ENCODE data around the gene PHF2. TPM values are rescaled to one million over a fixed set of nuclear protein-coding genes. Genes with fewer than 3 reads are reported as not detected.

The PHF2 gene
- total and polyA plus RNA-seq, 2 donors (not counting 1 experiment from before 2014, with no cell fraction given) = 11.0 to 28.8 TPM

DNA sequence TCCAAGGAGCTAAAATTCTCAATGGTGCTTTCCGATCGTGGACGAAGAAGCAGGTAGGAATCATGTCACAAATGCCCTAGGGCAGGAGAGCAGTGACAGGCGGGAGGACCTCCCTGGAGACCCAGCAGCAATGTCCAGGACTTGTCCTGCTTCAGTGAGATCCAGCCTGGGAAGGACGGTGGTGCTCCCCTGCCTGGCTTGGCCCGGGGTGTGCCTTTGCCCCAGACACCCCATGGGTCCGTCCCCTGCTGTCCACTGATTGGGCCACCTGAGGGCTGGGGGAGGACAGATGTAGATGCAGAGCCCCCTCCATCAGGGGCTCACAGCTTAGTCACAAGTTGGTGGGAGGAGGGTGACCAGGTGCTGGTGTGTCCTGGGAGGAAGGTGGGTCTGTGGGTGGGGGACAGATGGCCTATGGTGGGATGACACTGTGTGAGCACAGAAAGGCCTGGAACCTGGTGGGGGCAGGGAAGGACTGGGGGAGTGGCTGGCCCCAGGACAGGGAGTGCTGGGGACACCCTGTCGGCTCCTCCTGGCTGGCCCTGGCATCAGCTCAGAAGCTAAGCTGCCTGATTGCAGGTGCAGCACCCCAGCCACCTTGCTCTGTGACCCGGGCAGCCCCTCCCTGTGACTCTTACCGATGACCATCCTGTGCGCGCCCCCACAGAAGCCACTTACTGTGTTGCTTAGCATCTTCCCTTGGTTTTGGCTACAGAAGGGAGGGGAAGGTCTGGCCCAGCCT lies 82.0 kb downstream of the PHF2 start:
- Mint-ChIP-seq H3K9me3 (ENCODE audit: insufficient read depth) (no peaks in the 10 kb centered on the region), H3K4me1 (no peaks in the 10 kb centered on the region), H3K27me3 (no peaks in the 10 kb centered on the region), H3K27ac (no peak overlapping the region), H3K4me3 (no peak overlapping the region)
- POLR2A ChIA-PET = no interaction called here
- H3K4me3 ChIP-seq (ENCODE audit: control extremely low read depth in 1 of 5, extremely low read depth in 1 of 5, insufficient read depth in 1 of 5, low read depth in 2 of 5, low read length in 4 of 5) = no peak overlapping the region
- DNase-seq (no peak), ATAC-seq (ENCODE audit: low read depth) (no peak)
- TF ChIP-seq, protein P1, sequence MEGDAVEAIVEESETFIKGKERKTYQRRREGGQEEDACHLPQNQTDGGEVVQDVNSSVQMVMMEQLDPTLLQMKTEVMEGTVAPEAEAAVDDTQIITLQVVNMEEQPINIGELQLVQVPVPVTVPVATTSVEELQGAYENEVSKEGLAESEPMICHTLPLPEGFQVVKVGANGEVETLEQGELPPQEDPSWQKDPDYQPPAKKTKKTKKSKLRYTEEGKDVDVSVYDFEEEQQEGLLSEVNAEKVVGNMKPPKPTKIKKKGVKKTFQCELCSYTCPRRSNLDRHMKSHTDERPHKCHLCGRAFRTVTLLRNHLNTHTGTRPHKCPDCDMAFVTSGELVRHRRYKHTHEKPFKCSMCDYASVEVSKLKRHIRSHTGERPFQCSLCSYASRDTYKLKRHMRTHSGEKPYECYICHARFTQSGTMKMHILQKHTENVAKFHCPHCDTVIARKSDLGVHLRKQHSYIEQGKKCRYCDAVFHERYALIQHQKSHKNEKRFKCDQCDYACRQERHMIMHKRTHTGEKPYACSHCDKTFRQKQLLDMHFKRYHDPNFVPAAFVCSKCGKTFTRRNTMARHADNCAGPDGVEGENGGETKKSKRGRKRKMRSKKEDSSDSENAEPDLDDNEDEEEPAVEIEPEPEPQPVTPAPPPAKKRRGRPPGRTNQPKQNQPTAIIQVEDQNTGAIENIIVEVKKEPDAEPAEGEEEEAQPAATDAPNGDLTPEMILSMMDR (IDR thresholded peaks at IDR 0.05) = no peak
- TF ChIP-seq EZH2 (IDR thresholded peaks at IDR 0.05; ENCODE audit: borderline replicate concordance, insufficient read depth, low read depth, low read length, poor library complexity, severe bottlenecking) = no peak
- CTCF ChIA-PET = no interaction called here
- H3K36me3 ChIP-seq (replicated peaks in 1 of 2; ENCODE audit: control extremely low read depth in 1 of 2, control insufficient read depth in 1 of 2, extremely low read depth in 1 of 2, insufficient read depth in 2 of 2, low read length in 1 of 2) = peaks cover 0 to 28% of the 10 kb centered on the region in 2 experiments
- no peaks in the 10 kb centered on the region for H3K27me3 ChIP-seq (replicated peaks in 1 of 4; ENCODE audit: control extremely low read depth in 1 of 4, control insufficient read depth in 3 of 4, insufficient read depth in 4 of 4, low read length in 3 of 4)
- no peak overlapping the region for H3K9ac ChIP-seq (ENCODE audit: low read length)
- H4K20me1 ChIP-seq (ENCODE audit: control insufficient read depth, insufficient read depth, low read length, poor library complexity, severe bottlenecking) = no peaks in the 10 kb centered on the region
- 98% methylated on average over 12 of the region's 12 CpGs for WGBS (ENCODE audit: insufficient coverage)
- no peak overlapping the region for H3K4me2 ChIP-seq (replicated peaks; ENCODE audit: low read depth, low read length, poor library complexity, severe bottlenecking)
- no peaks in the 10 kb centered on the region for H3K79me2 ChIP-seq (ENCODE audit: control insufficient read depth, insufficient read depth, low read length)
- no peak overlapping the region for H2AFZ ChIP-seq (ENCODE audit: insufficient read depth, low read depth, low read length, poor library complexity, severe bottlenecking)
- H3K27ac ChIP-seq (ENCODE audit: low read length in 2 of 2) = no peak overlapping the region
- H3K9me3 ChIP-seq (ENCODE audit: control extremely low read depth in 1 of 3, control insufficient read depth in 2 of 3, insufficient read depth in 1 of 3, low read length in 2 of 3) = peaks cover 0 to 6% (median 0%) of the 10 kb centered on the region in 3 donors
- intact Hi-C loops (cut with micrococcal nuclease) = no loop called here
- H3K4me1 ChIP-seq (ENCODE audit: control insufficient read depth in 2 of 2, insufficient read depth in 2 of 2, low read length in 2 of 2) = no peaks in the 10 kb centered on the region

DNA sequence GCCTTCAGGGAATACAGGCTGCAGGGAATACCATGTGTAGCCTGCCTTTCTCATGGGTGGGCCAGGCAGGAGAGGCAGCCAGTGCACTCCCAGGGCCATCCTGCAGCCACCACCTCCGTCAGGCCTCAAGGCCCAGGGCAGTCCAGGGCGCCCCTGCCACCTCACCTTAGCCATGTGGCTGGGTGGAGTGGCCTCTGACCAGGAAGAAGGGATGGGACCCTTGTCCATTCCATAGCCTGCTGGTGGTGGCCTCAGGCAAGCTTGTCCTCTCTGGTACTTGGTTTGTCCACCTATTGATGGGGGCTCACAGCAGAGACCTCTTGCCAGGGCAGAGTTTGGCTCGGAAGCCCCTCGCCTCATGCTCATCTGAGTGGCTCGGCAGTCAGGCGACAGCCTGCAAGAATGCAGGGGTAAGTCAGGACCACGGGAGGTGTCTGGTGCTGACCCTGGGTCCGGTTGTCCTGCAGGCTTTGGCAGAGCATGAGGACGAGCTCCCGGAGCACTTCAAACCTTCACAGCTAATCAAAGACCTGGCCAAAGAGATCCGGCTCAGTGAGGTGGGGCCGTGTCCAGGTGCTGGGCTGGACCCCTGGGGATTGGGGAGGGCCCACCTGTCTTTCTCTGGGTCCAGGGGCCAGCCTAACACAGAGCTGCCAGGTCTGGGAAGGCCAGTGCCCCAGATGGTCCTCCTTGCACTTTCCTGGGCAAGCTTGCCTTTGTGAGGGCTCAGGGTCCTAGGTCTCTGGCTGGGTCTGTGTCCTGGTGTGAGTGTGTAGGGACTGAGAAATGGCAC lies 82.9 kb downstream of the PHF2 start:
- H3K27ac Mint-ChIP-seq = no peak overlapping the region
- 95% methylated on average over 11 of the region's 12 CpGs for WGBS (ENCODE audit: insufficient coverage)
- DNase-seq = no peak

More for the DNA sequence above, 82.9 kb downstream of the PHF2 start:
- Histone ChIP-seq H3K36me3 (replicated peaks in 1 of 2; ENCODE audit: control extremely low read depth in 1 of 2, control insufficient read depth in 1 of 2, extremely low read depth in 1 of 2, insufficient read depth in 2 of 2, low read length in 1 of 2) (peaks cover 0 to 31% of the 10 kb centered on the region in 2 experiments), H3K4me1 (ENCODE audit: control insufficient read depth in 2 of 2, insufficient read depth in 2 of 2, low read length in 2 of 2) (no peaks in the 10 kb centered on the region), H3K9ac (ENCODE audit: low read length) (no peak overlapping the region), H3K27ac (ENCODE audit: low read length in 2 of 2) (no peak overlapping the region), H4K20me1 (ENCODE audit: control insufficient read depth, insufficient read depth, low read length, poor library complexity, severe bottlenecking) (no peaks in the 10 kb centered on the region), H3K4me2 (replicated peaks; ENCODE audit: low read depth, low read length, poor library complexity, severe bottlenecking) (no peak overlapping the region), H2AFZ (ENCODE audit: insufficient read depth, low read depth, low read length, poor library complexity, severe bottlenecking) (no peak overlapping the region), H3K79me2 (ENCODE audit: control insufficient read depth, insufficient read depth, low read length) (no peaks in the 10 kb centered on the region), H3K9me3 (ENCODE audit: control extremely low read depth in 1 of 3, control insufficient read depth in 2 of 3, insufficient read depth in 1 of 3, low read length in 2 of 3) (peaks cover 0 to 6% (median 0%) of the 10 kb centered on the region in 3 donors), H3K27me3 (replicated peaks in 1 of 4; ENCODE audit: control extremely low read depth in 1 of 4, control insufficient read depth in 3 of 4, insufficient read depth in 4 of 4, low read length in 3 of 4) (no peaks in the 10 kb centered on the region), H3K4me3 (ENCODE audit: control extremely low read depth in 1 of 5, extremely low read depth in 1 of 5, insufficient read depth in 1 of 5, low read depth in 2 of 5, low read length in 4 of 5) (no peak overlapping the region)
- no peaks in the 10 kb centered on the region for H3K27me3 Mint-ChIP-seq
- POLR2A ChIA-PET = no interaction called here
- intact Hi-C loops (cut with micrococcal nuclease) = no loop called here
- no peak for ATAC-seq (ENCODE audit: low read depth)
- H3K4me3 Mint-ChIP-seq = no peak overlapping the region
- no peaks in the 10 kb centered on the region for H3K9me3 Mint-ChIP-seq (ENCODE audit: insufficient read depth)
- CTCF ChIA-PET = no interaction called here
- no peaks in the 10 kb centered on the region for H3K4me1 Mint-ChIP-seq
- no peak for TF ChIP-seq EZH2 (IDR thresholded peaks at IDR 0.05; ENCODE audit: borderline replicate concordance, insufficient read depth, low read depth, low read length, poor library complexity, severe bottlenecking)
- TF ChIP-seq, protein P1 (IDR thresholded peaks at IDR 0.05) = no peak
